DND-41 (cell line): ENCODE measurements around the gene DOCK8.
"Not testable (repeated sequence)": the region's sequence is repeated elsewhere in the genome, so short reads cannot be mapped to it uniquely, and the experiment has no call there.

Source experiments
- ATAC-seq: fragments of 200-7000 bp; cut with Tn5 transposase; 3 replicates; pipeline ENCODE4 v1.9.1; 2021; ENCODE audit warnings: low read depth; ENCODE audit not compliant: insufficient read depth
- DNase-seq: peaks from one replicate; pipeline ENCODE4 v3.0.0-alpha.2; 2020
- H2AFZ ChIP-seq: 2 replicates; pipeline ENCODE4 v1.6.0; 2012; ENCODE audit warnings: low read depth, low read length
- H3K27ac ChIP-seq: 2 replicates; pipeline ENCODE4 v1.5.1; 2012; ENCODE audit warnings: low read length, inconsistent platforms
- H3K27me3 ChIP-seq: fragments of 200-600 bp; sonication (generic); 2 replicates; pipeline ENCODE4 v1.6.0; 2012; ENCODE audit warnings: low read length, mild to moderate bottlenecking, inconsistent platforms; ENCODE audit not compliant: insufficient read depth, poor library complexity
- H3K36me3 ChIP-seq: 2 replicates; pipeline ENCODE4 v1.5.1; 2012; ENCODE audit warnings: low read length, inconsistent platforms; ENCODE audit not compliant: insufficient read depth
- H3K4me1 ChIP-seq: 2 replicates; pipeline ENCODE4 v1.5.1; 2012; ENCODE audit warnings: mild to moderate bottlenecking, low read length; ENCODE audit not compliant: insufficient read depth
- H3K4me2 ChIP-seq: 2 replicates; pipeline ENCODE4 v1.6.0; 2012; ENCODE audit warnings: mild to moderate bottlenecking, moderate library complexity, low read length, inconsistent platforms; ENCODE audit not compliant: insufficient read depth
- H3K4me3 ChIP-seq, 2 experiments: fragments of 200-600 bp in 1 of 2; shearing (Covaris generic) in 1 of 2; 2 replicates each; pipeline ENCODE4 v1.5.1; 2012 to 2016; ENCODE audit warnings: inconsistent platforms in 2 of 2, low read length in 2 of 2, mild to moderate bottlenecking in 2 of 2, low read depth in 1 of 2, moderate library complexity in 1 of 2
- H3K79me2 ChIP-seq: 2 replicates; pipeline ENCODE4 v1.6.0; 2012; ENCODE audit warnings: low read length, inconsistent platforms; ENCODE audit not compliant: insufficient read depth
- H3K9ac ChIP-seq: 2 replicates; pipeline ENCODE4 v1.6.0; 2012; ENCODE audit warnings: low read depth, mild to moderate bottlenecking, inconsistent platforms, low read length, moderate library complexity
- H3K9me3 ChIP-seq: 2 replicates; pipeline ENCODE4 v1.5.1; 2012; ENCODE audit warnings: low read length, moderate library complexity, mild to moderate bottlenecking, inconsistent platforms; ENCODE audit not compliant: insufficient read depth, severe bottlenecking
- H4K20me1 ChIP-seq: 2 replicates; pipeline ENCODE4 v1.6.0; 2012; ENCODE audit warnings: low read length; ENCODE audit not compliant: insufficient read depth
- EZH2 ChIP-seq: IDR thresholded peaks from 3 replicates; pipeline ENCODE4 v1.6.1; 2012; ENCODE audit warnings: borderline replicate concordance, low read depth, mild to moderate bottlenecking, moderate library complexity, low read length, inconsistent platforms; ENCODE audit not compliant: severe bottlenecking
- TF ChIP-seq, protein P1 (sequence below): IDR thresholded peaks from 2 replicates; pipeline ENCODE4 v1.5.1; 2012; ENCODE audit warnings: borderline replicate concordance, low read length, moderate library complexity, mild to moderate bottlenecking; ENCODE audit not compliant: poor library complexity, severe bottlenecking; ENCODE audit errors: extremely low read depth

Gene DOCK8

DNA sequence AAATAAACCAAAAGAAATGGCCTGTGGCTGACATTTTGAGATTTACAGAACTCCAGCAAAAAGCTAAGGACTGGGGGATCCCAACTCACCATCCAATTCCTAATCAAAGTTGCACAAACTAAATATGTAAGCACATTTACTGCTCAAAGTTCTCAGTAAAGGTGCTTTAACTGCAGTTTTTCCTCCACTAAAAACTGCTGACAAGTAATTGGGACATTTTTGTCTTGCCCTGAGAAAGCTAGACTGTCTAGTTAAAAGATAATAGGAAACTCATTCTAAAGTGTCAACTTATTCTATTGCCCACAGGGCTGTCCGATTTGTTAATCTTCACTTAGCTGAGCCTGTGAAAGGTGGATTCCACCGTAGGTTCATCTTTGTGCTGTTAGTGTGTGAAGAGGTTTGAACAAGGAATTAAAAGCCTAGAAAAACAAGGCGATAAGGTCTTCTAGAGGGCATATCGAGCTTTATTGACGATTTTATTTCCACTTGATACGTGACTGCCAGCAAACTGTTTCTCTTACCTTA lies 1.0 kb downstream of the DOCK8 start:
- H3K4me2 ChIP-seq: peak overlapping the region; percentile 86
- DNase-seq: no peak
- no peak for ATAC-seq
- no peaks in the 10 kb centered on the region for H3K9me3 ChIP-seq
- H3K4me3 ChIP-seq: peak overlapping the region in 1 of 2 experiments; percentile 58; a peak in 2 of 4 replicates
- no peak overlapping the region for H3K27ac ChIP-seq
- H3K9ac ChIP-seq: no peak overlapping the region
- no peak for TF ChIP-seq EZH2
- TF ChIP-seq, protein P1, sequence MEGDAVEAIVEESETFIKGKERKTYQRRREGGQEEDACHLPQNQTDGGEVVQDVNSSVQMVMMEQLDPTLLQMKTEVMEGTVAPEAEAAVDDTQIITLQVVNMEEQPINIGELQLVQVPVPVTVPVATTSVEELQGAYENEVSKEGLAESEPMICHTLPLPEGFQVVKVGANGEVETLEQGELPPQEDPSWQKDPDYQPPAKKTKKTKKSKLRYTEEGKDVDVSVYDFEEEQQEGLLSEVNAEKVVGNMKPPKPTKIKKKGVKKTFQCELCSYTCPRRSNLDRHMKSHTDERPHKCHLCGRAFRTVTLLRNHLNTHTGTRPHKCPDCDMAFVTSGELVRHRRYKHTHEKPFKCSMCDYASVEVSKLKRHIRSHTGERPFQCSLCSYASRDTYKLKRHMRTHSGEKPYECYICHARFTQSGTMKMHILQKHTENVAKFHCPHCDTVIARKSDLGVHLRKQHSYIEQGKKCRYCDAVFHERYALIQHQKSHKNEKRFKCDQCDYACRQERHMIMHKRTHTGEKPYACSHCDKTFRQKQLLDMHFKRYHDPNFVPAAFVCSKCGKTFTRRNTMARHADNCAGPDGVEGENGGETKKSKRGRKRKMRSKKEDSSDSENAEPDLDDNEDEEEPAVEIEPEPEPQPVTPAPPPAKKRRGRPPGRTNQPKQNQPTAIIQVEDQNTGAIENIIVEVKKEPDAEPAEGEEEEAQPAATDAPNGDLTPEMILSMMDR: no peak
- no peaks in the 10 kb centered on the region for H3K79me2 ChIP-seq
- peaks cover 14% of the 10 kb centered on the region for H3K4me1 ChIP-seq
- H3K36me3 ChIP-seq: no peaks in the 10 kb centered on the region
- H4K20me1 ChIP-seq: no peaks in the 10 kb centered on the region
- peaks cover 52% of the 10 kb centered on the region for H3K27me3 ChIP-seq
- H2AFZ ChIP-seq: peak overlapping the region; percentile 71; the same call in 1 of the 2 replicates

DNA sequence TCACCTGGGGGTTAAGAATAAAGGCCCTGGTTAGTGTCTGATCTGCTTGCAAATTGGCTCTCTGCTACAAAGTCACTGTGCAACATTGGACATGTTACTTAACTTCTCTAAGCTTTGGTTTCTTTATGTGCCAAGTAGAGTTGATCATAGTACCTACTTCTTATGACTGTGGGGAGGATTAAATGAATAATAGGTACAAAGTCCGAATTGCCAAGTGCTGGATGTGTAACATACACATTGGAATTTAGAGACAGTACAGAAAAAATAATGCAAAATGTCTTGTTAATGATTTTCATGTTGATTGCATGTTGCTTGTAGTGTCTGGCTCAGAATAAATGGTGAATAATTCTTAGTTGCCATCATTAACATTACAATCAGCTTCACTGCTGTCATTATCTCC lies 2.2 kb downstream of the DOCK8 start:
- no peak for TF ChIP-seq EZH2
- TF ChIP-seq, protein P1: no peak
- H3K9me3 ChIP-seq: no peaks in the 10 kb centered on the region
- H3K36me3 ChIP-seq: no peaks in the 10 kb centered on the region
- no peak for ATAC-seq
- no peaks in the 10 kb centered on the region for H4K20me1 ChIP-seq
- H3K4me2 ChIP-seq: no peak overlapping the region
- no peak overlapping the region for H3K9ac ChIP-seq
- peaks cover 48% of the 10 kb centered on the region for H3K27me3 ChIP-seq
- H3K79me2 ChIP-seq: no peaks in the 10 kb centered on the region
- no peak overlapping the region for H2AFZ ChIP-seq
- no peak overlapping the region for H3K4me3 ChIP-seq
- no peak overlapping the region for H3K27ac ChIP-seq
- DNase-seq: no peak
- H3K4me1 ChIP-seq: peaks cover 16% of the 10 kb centered on the region

DNA sequence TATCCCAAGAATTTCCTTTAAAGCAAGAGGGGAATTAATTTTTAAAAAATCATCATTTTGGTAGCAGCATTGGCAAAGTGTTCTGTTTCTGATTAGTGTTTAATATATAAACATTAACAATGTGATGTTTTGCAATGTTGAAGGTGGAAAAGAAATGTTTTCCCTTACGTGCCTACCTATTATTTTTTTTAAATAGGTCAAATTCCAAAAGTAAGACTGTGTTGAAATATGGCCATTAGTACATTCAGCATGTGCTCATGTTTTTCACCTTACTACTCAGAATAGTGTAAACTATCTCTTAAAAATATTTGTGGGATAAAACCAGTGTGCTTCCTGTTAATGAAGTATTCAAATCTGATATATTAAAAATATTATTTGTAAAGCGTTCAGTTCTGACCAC lies 3.3 kb downstream of the DOCK8 start:
- Histone ChIP-seq H3K9me3 (no peaks in the 10 kb centered on the region), H3K4me1 (peaks cover 27% of the 10 kb centered on the region)

DNA sequence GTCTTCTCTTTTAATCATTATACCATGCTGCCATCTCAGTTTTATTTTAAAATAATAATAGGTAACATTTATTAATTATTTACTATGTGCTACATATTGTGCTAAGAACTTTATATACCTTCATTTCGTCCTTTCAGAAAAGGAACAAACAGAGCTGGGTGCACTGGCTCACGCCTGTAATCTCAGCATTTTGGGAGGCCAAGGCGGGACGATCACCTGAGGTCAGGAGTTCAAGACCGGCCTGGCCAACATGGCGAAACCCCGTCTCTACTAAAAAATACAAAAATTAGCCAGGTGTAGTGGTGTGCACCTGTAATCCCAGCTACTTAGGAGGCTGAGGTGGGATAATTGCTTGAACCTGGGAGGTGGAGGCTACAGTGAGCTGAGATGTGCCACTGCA lies 4.4 kb downstream of the DOCK8 start:
- H3K4me3 ChIP-seq, H3K36me3 ChIP-seq, H2AFZ ChIP-seq, DNase-seq, H3K9me3 ChIP-seq, H3K4me2 ChIP-seq, H3K9ac ChIP-seq, H4K20me1 ChIP-seq, H3K79me2 ChIP-seq, H3K27ac ChIP-seq, ATAC-seq: not testable (repeated sequence)
- peaks cover 33% of the 10 kb centered on the region for H3K27me3 ChIP-seq
- peaks cover 37% of the 10 kb centered on the region for H3K4me1 ChIP-seq

More for the DNA sequence above, 3.3 kb downstream of the DOCK8 start:
- TF ChIP-seq, protein P1: no peak
- no peak for TF ChIP-seq EZH2
- H2AFZ ChIP-seq: no peak overlapping the region
- H3K36me3 ChIP-seq: no peaks in the 10 kb centered on the region
- no peak overlapping the region for H3K27ac ChIP-seq
- H3K4me3 ChIP-seq: no peak overlapping the region
- H3K79me2 ChIP-seq: no peaks in the 10 kb centered on the region
- no peak for ATAC-seq
- peaks cover 42% of the 10 kb centered on the region for H3K27me3 ChIP-seq
- H3K9ac ChIP-seq: no peak overlapping the region
- DNase-seq: no peak
- H4K20me1 ChIP-seq: no peaks in the 10 kb centered on the region
- H3K4me2 ChIP-seq: no peak overlapping the region
